Suppressor macrophage treated with lipopolysaccharide for 1 hour (primary cell): Measurements from ENCODE around the gene CD83.
A peak's percentile ranks its signal among the peaks of the same experiment; 100 is the strongest.

Experiments used
- DNase-seq, 3 donors: peaks; one replicate each; pipeline ENCODE4 v3.0.0-alpha.2; 2020 to 2022

The CD83 gene, protein sequence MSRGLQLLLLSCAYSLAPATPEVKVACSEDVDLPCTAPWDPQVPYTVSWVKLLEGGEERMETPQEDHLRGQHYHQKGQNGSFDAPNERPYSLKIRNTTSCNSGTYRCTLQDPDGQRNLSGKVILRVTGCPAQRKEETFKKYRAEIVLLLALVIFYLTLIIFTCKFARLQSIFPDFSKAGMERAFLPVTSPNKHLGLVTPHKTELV

DNA sequence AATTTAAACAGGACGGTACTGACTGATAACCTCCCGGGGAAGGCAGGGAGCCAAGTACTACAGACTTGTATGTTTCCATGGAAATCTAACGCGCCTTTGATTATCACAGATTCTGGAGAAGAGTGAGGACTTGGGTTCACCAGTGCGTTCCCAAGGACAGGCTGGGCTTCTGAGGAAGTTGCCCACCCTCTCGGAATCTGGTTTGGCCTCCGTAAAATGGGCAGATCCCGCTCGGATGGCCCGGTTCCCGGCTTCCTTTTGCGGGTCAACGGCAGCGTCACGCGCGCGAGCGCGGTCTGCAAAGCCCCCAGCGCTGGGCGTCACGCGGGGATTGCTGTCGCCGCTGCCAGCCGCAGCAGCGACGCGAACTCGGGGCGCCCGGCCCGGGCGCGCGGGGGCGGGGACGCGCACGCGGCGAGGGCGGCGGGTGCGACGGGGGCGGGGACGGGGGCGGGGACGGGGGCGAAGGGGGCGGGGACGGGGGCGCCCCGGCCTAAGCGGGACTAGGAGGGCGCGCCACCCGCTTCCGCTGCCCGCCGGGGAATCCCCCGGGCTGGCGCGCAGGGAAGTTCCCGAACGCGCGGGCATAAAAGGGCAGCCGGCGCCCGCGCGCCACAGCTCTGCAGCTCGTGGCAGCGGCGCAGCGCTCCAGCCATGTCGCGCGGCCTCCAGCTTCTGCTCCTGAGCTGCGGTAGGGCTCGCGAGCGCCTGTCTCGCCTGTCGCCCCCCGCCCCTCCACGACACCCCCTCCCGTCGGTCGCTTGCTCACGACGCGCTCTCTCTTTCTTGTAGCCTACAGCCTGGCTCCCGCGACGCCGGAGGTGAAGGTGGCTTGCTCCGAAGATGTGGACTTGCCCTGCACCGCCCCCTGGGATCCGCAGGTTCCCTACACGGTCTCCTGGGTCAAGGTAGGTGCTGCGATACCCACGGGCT, at the start of gene CD83:
CD83 (plus strand) TSS at position 615 of the 933 bp plus-strand sequence; CDS start at position 655, 40 bp downstream.
- peak; percentile 93 to 98 (median 97) for DNase-seq

DNA sequence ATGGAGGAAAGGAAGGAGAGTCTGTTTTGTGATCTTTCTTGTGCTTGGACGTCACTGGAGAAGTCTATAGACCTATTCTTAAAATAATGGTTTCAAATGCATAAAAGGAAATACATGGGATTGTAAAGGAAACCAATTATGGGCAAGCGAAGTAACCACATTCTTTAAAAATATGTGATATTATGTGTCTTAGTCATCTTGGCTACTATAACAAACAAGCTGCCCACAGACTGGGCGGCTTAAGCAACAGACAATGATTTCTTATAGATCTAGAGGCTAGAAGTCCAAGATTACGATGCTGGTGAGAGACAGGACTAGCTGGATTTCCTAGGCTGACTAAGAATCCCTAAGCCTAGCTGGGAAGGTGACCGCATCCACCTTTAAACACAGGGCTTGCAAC, 49.4 kb upstream of the CD83 start:
- DNase-seq, result peak; percentile 67 to 87 (median 80)

DNA sequence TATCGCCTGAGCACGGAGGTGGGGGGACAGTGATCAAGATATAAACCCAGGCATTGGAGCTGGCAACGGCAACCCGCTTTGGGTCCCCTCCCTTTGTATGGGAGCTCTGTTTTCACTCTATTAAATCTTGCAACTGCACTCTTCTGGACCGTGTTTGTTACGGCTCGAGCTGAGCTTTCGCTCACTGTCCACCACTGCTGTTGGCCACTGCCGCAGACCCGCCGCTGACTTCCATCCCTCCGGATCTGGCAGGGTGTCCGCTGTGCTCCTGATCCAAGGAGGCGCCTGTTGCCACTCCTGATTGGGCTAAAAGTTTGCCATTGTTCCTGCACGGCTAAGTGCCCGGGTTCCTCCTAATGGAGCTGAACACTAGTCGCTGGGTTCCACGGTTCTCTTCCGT, 48.9 kb upstream of the CD83 start:
- DNase-seq, result no peak

DNA sequence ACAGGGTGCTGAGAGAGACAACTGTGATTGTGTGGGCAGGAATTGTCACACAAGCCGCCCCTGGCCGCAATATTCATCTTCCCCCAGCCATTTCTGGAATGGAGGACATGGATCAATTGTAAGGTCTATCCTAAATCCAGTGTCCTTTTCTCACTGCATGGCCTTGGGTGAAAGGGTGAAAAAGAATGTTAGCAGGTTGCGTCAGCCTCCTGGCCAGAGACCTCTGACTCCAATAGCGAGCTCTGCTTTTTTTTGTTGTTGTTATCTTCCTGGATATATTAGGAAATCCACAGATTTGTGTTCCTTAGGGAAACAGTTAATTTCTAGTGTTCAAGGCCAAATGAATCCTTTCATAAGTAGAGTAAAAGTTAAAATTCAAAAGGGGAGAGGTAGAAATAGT, 47.1 kb upstream of the CD83 start:
- no peak for DNase-seq

- DNase-seq, result peak; percentile 83 to 96 (median 84)
Observed at GRCh38 chr6:14072084-14072483, 45.5 kb upstream of the CD83 start.

- peak; percentile 43 to 59 (median 56) for DNase-seq
Observed at GRCh38 chr6:14073561-14074354, 43.8 kb upstream of the CD83 start.

DNA sequence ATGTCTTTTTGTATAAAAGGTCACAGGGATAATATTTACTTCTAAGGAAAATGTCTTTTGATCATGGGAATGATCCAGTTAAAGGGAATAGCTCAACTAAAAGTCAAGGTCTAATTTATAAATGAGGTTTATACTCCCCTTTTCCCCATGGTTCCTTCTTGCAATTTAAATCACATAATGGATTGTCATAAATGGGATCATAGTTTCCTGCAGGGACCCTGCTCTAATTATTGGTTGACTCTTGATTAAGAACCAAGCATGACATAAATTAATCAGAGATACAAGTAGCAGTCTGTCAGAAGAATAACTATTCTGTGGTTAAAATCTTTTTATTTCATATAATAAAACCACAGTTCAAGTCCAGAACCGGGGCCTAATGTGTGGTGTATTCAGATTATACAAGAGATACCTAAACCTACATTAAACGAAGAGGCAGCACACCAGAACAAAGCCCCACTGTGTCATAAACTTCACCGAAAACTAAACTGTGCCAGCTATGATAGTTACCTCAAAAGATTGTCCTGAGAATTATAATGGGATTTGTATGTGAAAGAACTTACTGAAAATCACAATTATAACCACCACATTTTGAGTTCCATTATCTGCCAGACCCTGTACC, 43.0 kb upstream of the CD83 start:
- DNase-seq, result no peak

- peak; percentile 70 to 90 (median 75) for DNase-seq
Observed at GRCh38 chr6:14075095-14075503, 42.5 kb upstream of the CD83 start.

DNA sequence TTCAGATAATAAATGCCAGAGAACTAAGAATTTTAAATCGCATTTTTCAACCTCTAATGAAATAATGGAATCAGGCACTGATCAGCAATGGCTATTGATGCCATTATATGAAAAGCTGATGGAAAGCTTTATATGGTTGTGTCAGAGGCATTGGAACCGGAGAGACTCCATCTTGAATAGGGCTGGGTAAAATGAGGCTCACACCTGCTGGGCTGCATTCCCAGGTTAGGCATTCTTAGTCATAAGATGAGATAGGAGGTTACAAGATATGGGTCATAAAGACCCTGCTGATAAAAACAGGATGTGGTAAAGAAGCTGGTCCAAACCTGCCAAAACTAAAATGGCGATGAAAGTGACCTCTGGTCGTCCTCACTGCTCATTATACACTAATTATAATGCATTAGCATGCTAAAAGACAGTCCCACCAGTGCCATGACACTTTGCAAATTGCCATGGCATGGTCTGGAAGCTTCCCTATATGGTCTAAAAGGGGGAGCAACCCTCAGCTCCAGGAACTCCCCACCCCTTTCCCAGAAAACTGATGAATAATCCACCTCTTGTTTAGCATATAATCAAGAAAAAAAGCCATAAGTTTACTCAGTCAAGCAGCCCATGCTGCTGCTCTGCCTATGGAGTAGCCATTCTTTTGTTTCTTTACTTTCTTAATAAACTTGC, 40.2 kb upstream of the CD83 start:
- DNase-seq, result peak in 1 of 3 donors; percentile 52

DNA sequence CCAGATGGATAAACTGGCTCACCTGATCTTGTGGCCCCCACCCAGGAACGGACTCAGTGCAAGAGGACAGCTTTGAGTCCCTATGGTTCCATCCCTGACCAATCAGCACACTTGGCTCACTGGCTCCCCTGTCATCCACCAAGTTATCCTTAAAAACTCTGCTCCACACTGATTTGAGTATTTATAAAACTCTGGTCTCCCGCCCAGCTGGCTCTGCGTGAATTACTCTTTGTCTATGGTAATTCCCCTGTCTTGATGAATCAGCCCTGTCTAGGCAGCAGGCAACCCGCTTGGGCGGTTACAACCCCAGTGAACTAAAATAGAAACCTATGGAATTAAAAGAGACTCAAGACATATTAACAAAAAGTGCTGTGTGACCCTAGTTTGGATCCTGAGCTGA, 38.1 kb upstream of the CD83 start:
- peak; percentile 71 to 81 (median 80) for DNase-seq

DNA sequence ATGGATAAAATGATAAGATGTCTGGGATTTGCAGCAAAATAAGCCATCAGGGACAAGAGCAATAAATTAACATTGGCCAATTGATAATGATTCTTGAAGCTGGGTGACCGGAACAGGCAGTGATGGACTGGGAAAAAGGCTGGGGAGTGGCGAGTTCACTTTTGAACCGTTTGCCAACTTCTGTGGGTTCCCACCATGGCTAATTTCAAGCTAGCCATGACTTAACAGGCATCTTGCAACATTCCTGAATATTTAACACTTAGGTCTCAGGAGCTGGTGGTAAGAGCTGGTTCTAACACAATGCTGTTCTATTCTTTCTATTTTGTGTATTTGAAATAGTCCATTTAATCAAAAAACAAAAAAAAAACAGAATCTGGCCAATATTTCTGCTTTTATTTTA, 37.6 kb upstream of the CD83 start:
- no peak for DNase-seq

DNA sequence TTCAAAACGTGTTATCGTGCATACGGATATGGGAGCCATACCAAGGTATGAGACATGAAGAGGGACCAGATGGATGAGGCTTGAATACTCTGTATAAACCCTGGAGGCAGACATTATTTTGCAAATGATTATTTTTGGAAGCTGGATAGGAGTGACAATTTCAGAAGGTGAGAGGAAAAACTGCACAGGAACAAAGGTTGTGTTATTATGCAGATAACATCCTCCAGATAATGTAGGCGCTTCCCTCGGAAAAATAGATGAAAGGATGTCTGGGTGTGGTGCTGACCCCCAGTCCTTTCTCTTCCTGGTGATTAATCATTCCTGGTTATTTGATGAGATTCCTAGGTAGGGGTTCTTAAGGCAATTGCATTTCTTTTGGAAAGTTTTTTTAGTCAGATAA, 36.4 kb upstream of the CD83 start:
- no peak for DNase-seq

DNA sequence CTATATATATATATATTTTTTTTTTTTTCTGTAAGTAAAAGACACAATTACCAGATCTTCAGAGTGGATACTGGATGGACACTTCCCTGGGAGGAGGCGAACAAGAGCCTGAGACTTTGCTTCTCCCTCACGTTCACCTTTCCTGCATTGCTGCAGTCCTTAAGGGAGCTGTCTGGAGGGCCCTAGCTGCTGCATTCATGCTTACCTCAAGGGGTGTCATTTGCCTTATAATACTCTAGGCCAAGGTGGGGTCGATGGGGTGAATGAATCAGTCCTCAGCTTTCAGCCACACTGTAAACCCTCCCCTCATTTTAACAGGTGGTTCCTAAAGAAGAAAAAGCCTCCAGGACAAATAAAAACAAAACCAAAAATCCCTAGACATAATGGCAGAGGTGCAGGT, 34.8 kb upstream of the CD83 start:
- DNase-seq, result no peak

DNA sequence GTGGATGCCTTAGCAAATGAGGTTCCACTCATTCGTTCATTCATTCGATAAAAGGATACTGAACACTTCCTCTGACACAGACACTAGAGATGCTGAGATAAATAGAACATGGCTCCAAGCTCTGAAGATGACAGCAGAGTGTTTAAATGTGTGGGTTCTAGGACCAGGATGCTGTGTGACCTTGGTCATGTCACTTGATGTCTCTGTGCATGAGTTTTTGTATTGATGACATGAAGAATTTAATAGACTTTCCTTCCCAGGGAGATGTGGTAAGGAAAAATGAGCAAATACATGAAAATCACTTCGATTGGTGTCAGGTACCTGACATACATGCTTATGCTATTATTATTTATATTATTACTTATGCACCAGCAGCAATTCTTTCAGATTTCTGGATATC, 34.3 kb upstream of the CD83 start:
- DNase-seq, result no peak

DNA sequence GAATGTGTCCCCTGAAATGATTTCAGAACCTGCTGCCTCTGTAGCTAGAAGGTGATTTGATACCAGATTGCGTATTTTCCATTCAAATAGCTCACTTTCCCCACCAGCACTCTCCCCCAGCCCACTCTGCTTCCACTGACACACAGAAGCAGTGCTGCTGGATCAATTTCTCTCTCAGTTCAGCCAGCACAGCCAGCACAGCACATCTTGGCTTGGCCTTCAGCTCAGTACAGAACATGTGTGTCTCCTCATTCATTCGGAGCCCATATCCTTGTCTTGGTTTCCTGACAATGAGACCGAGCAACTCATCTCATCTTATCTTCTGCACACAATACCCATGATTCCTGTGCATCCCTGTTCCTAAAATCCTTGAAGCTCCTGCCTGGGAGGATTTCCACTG, 33.8 kb upstream of the CD83 start:
- DNase-seq, result no peak

- DNase-seq, result no peak
Observed at GRCh38 chr6:14084388-14084787, 33.2 kb upstream of the CD83 start.

GRCh38 chr6:14085176-14085787, 32.3 kb upstream of the CD83 start:
- no peak for DNase-seq

DNA sequence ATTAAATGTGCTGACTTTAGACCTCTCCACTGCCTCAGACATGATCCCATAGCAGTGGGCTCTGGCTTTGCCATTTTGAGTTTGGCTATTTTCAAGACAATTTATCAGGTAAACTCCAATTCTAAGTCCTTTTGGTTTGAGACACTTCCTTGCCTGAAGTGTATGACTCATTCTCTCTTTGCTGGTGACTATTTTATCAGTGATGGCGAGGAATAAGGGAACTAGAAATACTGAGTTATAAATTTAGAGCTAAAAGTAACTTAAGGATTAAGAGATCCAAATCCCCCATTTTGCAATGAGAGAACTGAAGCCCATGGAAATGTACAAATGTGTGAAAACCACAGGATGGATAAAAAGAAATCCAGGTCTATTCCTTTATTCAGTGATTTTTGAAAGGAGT, 30.9 kb upstream of the CD83 start:
- DNase-seq, result peak; percentile 36 to 78 (median 71)

GRCh38 chr6:14088600-14089192, 28.9 kb upstream of the CD83 start:
- DNase-seq, result no peak

DNA sequence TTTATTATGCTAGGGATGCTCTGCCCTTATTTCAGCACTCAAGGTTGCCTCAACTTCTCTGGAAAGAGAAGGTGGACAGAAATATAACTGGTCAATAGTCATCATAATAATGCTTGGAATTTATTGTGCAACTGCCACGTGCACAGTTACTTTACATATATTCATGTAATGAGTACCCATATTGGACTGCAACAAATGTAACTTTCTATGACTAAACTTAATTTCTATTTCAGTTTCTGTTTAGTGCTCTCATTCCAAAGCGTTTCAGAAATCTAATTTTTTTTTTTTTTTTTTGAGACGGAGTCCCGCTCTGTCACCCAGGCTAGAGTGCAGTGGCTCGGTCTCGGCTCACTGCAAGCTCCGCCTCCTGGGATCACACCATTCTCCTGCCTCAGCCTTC, 28.3 kb upstream of the CD83 start:
- DNase-seq, result peak in 2 of 3 donors; percentile 44 to 64

DNA sequence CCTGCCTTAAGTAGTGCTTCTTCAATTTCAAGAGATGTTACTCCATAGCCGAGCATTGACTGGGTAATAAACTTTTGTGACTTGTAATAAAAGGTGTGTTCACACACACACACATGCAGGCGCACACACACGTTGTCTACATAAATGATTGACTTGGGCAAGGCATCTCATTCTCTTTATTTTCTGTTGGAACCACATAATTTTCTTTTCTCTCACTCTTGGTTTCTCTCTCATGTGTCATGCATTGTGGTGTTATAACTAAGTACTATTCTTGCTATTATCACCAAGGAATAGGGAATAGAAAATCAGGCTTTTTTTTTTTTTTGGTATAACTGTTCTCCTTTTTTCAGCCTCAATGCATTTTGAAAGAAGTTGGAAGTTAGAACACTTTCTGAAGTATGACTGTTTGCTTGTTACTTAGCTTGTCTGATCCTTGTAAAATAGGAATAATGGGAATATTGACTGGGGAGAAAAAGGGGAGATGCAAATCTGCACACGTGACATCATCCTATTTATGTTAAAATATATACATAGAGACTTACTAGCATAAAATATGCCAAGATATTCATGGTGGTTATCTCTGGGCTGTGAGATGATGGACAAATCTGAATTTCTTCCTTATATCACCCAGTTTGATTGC, 26.1 kb upstream of the CD83 start:
- DNase-seq, result peak in 2 of 3 donors; percentile 62 to 74
